Measurements from ENCODE around the gene RAB3GAP1.
A peak's percentile ranks its signal among the peaks of the same experiment; 100 is the strongest.

The RAB3GAP1 gene

DNA sequence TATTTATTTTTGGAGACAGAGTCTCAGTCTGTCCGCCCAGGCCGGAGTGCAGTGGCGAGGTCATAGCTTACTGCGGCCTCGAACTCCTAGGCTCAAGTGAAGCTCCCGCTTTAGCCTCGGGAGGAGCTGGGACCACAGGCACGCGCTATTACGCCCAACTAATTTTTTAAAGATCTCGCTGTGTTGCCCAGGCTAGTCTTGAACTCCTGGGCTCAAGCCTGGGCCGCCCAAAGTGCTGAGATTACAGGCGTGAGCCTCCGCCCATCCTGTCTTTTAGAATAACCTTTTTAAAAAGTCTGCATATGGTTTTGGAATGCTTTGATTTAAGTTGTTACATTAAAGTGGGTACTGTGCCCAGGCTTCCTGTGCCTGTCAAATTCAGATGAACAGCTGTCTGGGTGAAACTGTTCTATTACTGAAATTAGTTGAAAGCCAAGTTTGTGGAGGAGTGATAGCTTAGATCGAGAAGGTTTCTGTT is 944 bp downstream of the RAB3GAP1 start:
- no peak for DNase-seq (ENCODE audit: low read depth)
- TF ChIP-seq, protein P1, sequence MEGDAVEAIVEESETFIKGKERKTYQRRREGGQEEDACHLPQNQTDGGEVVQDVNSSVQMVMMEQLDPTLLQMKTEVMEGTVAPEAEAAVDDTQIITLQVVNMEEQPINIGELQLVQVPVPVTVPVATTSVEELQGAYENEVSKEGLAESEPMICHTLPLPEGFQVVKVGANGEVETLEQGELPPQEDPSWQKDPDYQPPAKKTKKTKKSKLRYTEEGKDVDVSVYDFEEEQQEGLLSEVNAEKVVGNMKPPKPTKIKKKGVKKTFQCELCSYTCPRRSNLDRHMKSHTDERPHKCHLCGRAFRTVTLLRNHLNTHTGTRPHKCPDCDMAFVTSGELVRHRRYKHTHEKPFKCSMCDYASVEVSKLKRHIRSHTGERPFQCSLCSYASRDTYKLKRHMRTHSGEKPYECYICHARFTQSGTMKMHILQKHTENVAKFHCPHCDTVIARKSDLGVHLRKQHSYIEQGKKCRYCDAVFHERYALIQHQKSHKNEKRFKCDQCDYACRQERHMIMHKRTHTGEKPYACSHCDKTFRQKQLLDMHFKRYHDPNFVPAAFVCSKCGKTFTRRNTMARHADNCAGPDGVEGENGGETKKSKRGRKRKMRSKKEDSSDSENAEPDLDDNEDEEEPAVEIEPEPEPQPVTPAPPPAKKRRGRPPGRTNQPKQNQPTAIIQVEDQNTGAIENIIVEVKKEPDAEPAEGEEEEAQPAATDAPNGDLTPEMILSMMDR (IDR thresholded peaks at IDR 0.05; ENCODE audit: low read depth, low read length, missing control alignments), result no peak
- in situ Hi-C loops (cut with HindIII; ENCODE audit: low sequenced_read_pairs), result no loop called here
- peak overlapping the region; percentile 82 for H3K4me3 ChIP-seq (ENCODE audit: low read depth, low read length)

DNA sequence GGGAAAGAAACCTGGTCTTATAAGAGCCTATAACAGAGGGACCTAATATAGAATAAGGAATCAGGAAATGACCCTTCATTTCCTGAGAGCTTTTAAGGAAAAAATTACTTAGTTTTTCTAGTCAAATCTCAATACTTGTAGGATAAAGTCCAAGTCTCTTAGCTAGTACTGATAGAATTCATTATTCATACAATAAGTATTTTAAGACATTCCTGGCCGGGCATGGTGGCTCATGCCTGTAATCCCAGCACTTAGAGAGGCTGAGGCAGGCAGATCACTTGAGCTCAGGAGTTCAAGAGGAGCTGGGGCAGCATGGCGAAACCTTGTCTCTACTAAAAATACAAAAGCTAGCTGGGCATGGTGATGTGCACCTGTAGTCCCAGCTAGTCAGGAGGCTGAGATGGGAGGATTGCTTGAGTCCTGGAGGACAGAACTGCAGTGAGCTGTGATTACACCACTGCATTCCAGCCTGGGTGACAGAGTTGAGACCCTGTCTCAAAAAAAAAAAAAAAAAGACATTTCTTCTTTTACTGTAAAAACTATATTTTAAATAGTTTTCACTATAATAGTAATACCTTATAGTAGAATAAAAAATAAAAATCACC is 3.2 kb downstream of the RAB3GAP1 start:
- TF ChIP-seq, protein P1 (IDR thresholded peaks at IDR 0.05; ENCODE audit: low read depth, low read length, missing control alignments), result no peak
- DNase-seq (ENCODE audit: low read depth), result peak; percentile 12
- in situ Hi-C loops (cut with HindIII; ENCODE audit: low sequenced_read_pairs), result no loop called here
- H3K4me3 ChIP-seq (ENCODE audit: low read depth, low read length), result no peak overlapping the region

DNA sequence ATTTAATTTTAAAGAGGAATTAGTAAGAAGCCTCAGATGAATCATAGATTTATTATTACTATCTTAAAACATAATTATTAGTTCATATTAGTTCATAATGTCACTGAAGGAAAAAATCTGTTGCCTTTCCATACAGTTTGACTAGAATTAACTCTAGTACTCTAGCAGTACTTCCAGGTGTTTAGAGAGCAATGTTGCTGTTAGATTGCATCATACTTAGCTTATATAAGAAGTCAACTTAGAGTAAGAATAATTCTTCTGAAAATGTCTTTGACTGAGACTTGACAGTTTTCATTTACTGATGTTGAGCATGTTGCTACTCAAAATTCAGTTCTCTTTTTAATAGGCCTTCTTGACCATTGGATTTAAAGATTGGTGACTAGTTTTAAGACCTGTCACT is 4.7 kb downstream of the RAB3GAP1 start:
- DNase-seq (ENCODE audit: low read depth), result no peak
- TF ChIP-seq, protein P1 (IDR thresholded peaks at IDR 0.05; ENCODE audit: low read depth, low read length, missing control alignments), result no peak
- no peak overlapping the region for H3K4me3 ChIP-seq (ENCODE audit: low read depth, low read length)
- in situ Hi-C loops (cut with HindIII; ENCODE audit: low sequenced_read_pairs), result no loop called here

DNA sequence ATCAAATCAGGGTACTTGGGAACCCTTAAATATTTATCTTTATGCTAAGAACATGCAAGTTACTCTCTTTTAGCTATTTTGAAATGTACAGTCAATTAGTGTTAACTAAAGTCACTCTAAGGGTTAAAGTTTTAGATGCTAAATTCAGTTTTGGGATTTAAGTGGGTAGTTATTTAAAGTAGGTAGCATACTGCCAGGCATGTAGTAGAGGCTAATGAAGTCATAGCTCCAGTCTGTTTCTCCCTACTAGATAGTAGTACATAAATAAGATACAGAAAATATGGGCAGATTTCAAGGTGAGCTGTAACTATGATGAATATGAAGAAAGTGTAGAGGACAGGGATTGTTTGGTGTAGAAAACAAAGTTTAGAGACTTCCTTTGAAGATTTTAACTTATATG is 7.5 kb downstream of the RAB3GAP1 start:
- in situ Hi-C loops (cut with HindIII; ENCODE audit: low sequenced_read_pairs), result no loop called here
- H3K4me3 ChIP-seq (ENCODE audit: low read depth, low read length), result no peak overlapping the region
- TF ChIP-seq, protein P1 (IDR thresholded peaks at IDR 0.05; ENCODE audit: low read depth, low read length, missing control alignments), result no peak
- no peak for DNase-seq (ENCODE audit: low read depth)

DNA sequence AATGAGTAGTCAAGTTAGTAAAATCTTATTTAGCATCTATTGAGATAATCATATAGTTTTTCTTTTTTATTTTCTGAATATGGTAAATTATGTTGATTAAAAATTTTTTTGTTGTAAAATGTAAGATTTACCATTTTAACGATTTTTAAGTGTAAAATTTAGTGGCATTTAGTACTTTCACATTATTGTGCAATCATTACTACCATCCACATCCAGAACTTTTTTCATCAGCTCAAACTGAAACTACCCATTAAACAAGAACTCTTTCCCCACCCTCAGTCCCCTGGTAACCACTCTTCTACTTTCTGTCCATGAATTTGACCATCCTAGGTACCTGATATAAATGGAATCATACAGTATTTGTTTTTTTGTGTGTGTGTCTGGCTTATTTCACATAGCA is 11.1 kb downstream of the RAB3GAP1 start:
- in situ Hi-C loops (cut with HindIII; ENCODE audit: low sequenced_read_pairs), result no loop called here
- TF ChIP-seq, protein P1 (IDR thresholded peaks at IDR 0.05; ENCODE audit: low read depth, low read length, missing control alignments), result no peak
- H3K4me3 ChIP-seq (ENCODE audit: low read depth, low read length), result no peak overlapping the region
- DNase-seq (ENCODE audit: low read depth), result no peak

DNA sequence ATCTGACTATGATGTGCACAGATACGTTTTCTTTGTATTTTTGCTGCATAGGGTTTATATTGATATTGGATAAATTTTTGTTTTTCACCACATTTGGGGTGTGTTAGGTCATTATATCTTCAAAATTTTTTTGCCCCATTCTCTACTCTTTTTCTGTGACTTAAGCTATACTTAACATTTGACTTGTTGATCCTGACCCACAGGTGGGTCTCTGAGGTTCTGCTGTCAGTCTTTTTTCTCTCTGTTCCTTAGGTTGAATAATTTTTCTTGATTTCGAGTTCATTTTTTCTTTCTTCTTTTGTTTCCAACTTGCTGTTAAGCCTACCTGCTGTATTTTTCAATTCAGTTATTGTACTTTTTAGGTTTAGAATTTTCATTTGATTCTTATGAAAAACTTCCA is 12.1 kb downstream of the RAB3GAP1 start:
- in situ Hi-C loops (cut with HindIII; ENCODE audit: low sequenced_read_pairs), result no loop called here
- no peak overlapping the region for H3K4me3 ChIP-seq (ENCODE audit: low read depth, low read length)
- DNase-seq (ENCODE audit: low read depth), result no peak
- TF ChIP-seq, protein P1 (IDR thresholded peaks at IDR 0.05; ENCODE audit: low read depth, low read length, missing control alignments), result no peak
